Testis (tissue), 2 donors: Measurements from ENCODE around the gene SLC12A2.

ENCODE experiments used
- POLR2A ChIP-seq: fragments of 450-650 bp; IDR thresholded peaks from one replicate; pipeline ENCODE4 v1.6.1; 2017; ENCODE audit warnings: antibody characterized with exemption, mild to moderate bottlenecking, moderate library complexity
- TF ChIP-seq, protein P1 (sequence below), 3 experiments: fragments of 450-650 bp in 2 of 3; fragments of 200-600 bp in 1 of 3; sonication (generic) in 1 of 3; IDR thresholded peaks; one replicate each; pipeline ENCODE4 v1.5.1; 2016 to 2019; ENCODE audit warnings: antibody characterized with exemption in 3 of 3, mild to moderate bottlenecking in 2 of 3, moderate library complexity in 1 of 3

DNA sequence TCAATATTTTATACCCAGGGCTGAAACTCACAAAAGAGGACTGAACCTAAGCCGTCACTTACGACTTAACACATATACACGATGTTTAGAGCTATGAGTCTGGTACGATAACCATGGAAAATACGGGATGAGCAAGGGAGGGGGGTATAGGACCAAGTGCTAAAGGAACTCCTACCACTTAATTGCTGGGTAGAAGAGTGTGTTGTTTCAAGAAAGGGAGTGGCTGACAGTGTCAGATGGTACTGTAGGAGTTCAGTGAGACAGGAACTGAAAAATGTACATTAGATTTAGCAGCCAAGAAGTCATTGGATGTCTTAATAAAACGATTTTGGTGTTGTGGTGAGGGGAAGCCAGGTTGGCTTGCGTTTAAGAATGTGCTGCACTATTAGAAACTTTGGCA, 21.6 kb downstream of the SLC12A2 start:
- TF ChIP-seq, protein P1, sequence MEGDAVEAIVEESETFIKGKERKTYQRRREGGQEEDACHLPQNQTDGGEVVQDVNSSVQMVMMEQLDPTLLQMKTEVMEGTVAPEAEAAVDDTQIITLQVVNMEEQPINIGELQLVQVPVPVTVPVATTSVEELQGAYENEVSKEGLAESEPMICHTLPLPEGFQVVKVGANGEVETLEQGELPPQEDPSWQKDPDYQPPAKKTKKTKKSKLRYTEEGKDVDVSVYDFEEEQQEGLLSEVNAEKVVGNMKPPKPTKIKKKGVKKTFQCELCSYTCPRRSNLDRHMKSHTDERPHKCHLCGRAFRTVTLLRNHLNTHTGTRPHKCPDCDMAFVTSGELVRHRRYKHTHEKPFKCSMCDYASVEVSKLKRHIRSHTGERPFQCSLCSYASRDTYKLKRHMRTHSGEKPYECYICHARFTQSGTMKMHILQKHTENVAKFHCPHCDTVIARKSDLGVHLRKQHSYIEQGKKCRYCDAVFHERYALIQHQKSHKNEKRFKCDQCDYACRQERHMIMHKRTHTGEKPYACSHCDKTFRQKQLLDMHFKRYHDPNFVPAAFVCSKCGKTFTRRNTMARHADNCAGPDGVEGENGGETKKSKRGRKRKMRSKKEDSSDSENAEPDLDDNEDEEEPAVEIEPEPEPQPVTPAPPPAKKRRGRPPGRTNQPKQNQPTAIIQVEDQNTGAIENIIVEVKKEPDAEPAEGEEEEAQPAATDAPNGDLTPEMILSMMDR (IDR thresholded peaks at IDR 0.05) = no peak
- TF ChIP-seq POLR2A = no peak
